Measurements from ENCODE around the gene VSIG2.

VSIG2 gene

GRCh38 chr11:124769806-124770774 is 18.0 kb upstream of the VSIG2 start:
- Histone ChIP-seq H3K27ac (peak overlapping the region; percentile 23 to 56), H3K9me3 (no peaks in the 10 kb centered on the region), H3K4me3 (no peak overlapping the region), H3K36me3 (peaks cover 13 to 39% (median 25%) of the 10 kb centered on the region in 3 donors), H3K4me1 (peaks cover 0 to 27% (median 5%) of the 10 kb centered on the region in 4 donors), H3K27me3 (no peaks in the 10 kb centered on the region)
- no peak for TF ChIP-seq CTCF (IDR thresholded peaks at IDR 0.05)
- no peak for DNase-seq
- intact Hi-C loops (cut with DNase I; ENCODE audit: low total_unique reads) = loop anchor here (10.0 kb wide), 1 partner anchor 855 kb away; the partner anchor contains the start of gene CHEK1

GRCh38 chr11:124768914-124769313 is 16.9 kb upstream of the VSIG2 start:
- intact Hi-C loops (cut with DNase I; ENCODE audit: low total_unique reads) = loop anchor here (10.0 kb wide), 1 partner anchor 856 kb away; the partner anchor contains the start of gene CHEK1
- no peaks in the 10 kb centered on the region for H3K27me3 ChIP-seq
- no peaks in the 10 kb centered on the region for H3K9me3 ChIP-seq
- H3K4me1 ChIP-seq = peaks cover 0 to 24% (median 6%) of the 10 kb centered on the region in 4 donors
- no peak overlapping the region for H3K4me3 ChIP-seq
- peaks cover 13 to 39% (median 25%) of the 10 kb centered on the region in 3 donors for H3K36me3 ChIP-seq
- DNase-seq = no peak
- no peak for TF ChIP-seq CTCF (IDR thresholded peaks at IDR 0.05)
- H3K27ac ChIP-seq = peak overlapping the region in 1 of 2 donors; percentile 56

- no peak for DNase-seq
Observed at GRCh38 chr11:124766156-124766555, 14.1 kb upstream of the VSIG2 start.

GRCh38 chr11:124763156-124763947 is 11.3 kb upstream of the VSIG2 start:
- Histone ChIP-seq H3K4me3 (peak overlapping the region; percentile 77 to 94), H3K27me3 (no peaks in the 10 kb centered on the region), H3K27ac (peak overlapping the region; percentile 95 to 98), H3K9me3 (no peaks in the 10 kb centered on the region), H3K4me1 (peaks cover 0 to 29% (median 21%) of the 10 kb centered on the region in 4 donors), H3K36me3 (peaks cover 13 to 14% (median 14%) of the 10 kb centered on the region in 3 donors)
- peak; percentile 58 to 73 for TF ChIP-seq CTCF (IDR thresholded peaks at IDR 0.05)
- peak; percentile 82 to 92 for DNase-seq
- intact Hi-C loops (cut with DNase I; ENCODE audit: low total_unique reads) = loop anchor here (2.0 to 10.0 kb wide), 3 partner anchors 34 to 861 kb away; partner anchors contain the start of gene CHEK1

More at GRCh38 chr11:124766156-124766555, 14.1 kb upstream of the VSIG2 start:
- Histone ChIP-seq H3K36me3 (peaks cover 13 to 23% (median 21%) of the 10 kb centered on the region in 3 donors), H3K27ac (no peak overlapping the region), H3K9me3 (no peaks in the 10 kb centered on the region), H3K4me3 (no peak overlapping the region), H3K4me1 (peaks cover 0 to 31% (median 18%) of the 10 kb centered on the region in 4 donors), H3K27me3 (no peaks in the 10 kb centered on the region)
- intact Hi-C loops (cut with DNase I; ENCODE audit: low total_unique reads) = loop anchor here (10.0 kb wide), 1 partner anchor 859 kb away; the partner anchor contains the start of gene CHEK1
- no peak for TF ChIP-seq CTCF (IDR thresholded peaks at IDR 0.05)

GRCh38 chr11:124762624-124763155 is 10.6 kb upstream of the VSIG2 start:
- no peaks in the 10 kb centered on the region for H3K27me3 ChIP-seq
- H3K36me3 ChIP-seq = peaks cover 10 to 13% (median 12%) of the 10 kb centered on the region in 3 donors
- peak overlapping the region; percentile 77 to 94 for H3K4me3 ChIP-seq
- no peak for TF ChIP-seq CTCF (IDR thresholded peaks at IDR 0.05)
- no peaks in the 10 kb centered on the region for H3K9me3 ChIP-seq
- DNase-seq = peak in 1 of 2 donors; percentile 76
- peaks cover 0 to 36% (median 26%) of the 10 kb centered on the region in 4 donors for H3K4me1 ChIP-seq
- peak overlapping the region; percentile 95 to 98 for H3K27ac ChIP-seq
- intact Hi-C loops (cut with DNase I; ENCODE audit: low total_unique reads) = loop anchor here (2.0 to 10.0 kb wide), 3 partner anchors 35 to 862 kb away; partner anchors contain the start of gene CHEK1

Data from tibial artery (tissue), 4 donors.